DND-41 (cell line): ENCODE data around the gene CC2D2A.

Experiments
- ATAC-seq: fragments of 200-7000 bp; cut with Tn5 transposase; 3 replicates; pipeline ENCODE4 v1.9.1; 2021; ENCODE audit warnings: low read depth; ENCODE audit not compliant: insufficient read depth
- DNase-seq: peaks from one replicate; pipeline ENCODE4 v3.0.0-alpha.2; 2020
- H2AFZ ChIP-seq: 2 replicates; pipeline ENCODE4 v1.6.0; 2012; ENCODE audit warnings: low read depth, low read length
- H3K27ac ChIP-seq: 2 replicates; pipeline ENCODE4 v1.5.1; 2012; ENCODE audit warnings: low read length, inconsistent platforms
- H3K27me3 ChIP-seq: fragments of 200-600 bp; sonication (generic); 2 replicates; pipeline ENCODE4 v1.6.0; 2012; ENCODE audit warnings: low read length, mild to moderate bottlenecking, inconsistent platforms; ENCODE audit not compliant: insufficient read depth, poor library complexity
- H3K36me3 ChIP-seq: 2 replicates; pipeline ENCODE4 v1.5.1; 2012; ENCODE audit warnings: low read length, inconsistent platforms; ENCODE audit not compliant: insufficient read depth
- H3K4me1 ChIP-seq: 2 replicates; pipeline ENCODE4 v1.5.1; 2012; ENCODE audit warnings: mild to moderate bottlenecking, low read length; ENCODE audit not compliant: insufficient read depth
- H3K4me2 ChIP-seq: 2 replicates; pipeline ENCODE4 v1.6.0; 2012; ENCODE audit warnings: mild to moderate bottlenecking, moderate library complexity, low read length, inconsistent platforms; ENCODE audit not compliant: insufficient read depth
- H3K4me3 ChIP-seq, 2 experiments: fragments of 200-600 bp in 1 of 2; shearing (Covaris generic) in 1 of 2; 2 replicates each; pipeline ENCODE4 v1.5.1; 2012 to 2016; ENCODE audit warnings: inconsistent platforms in 2 of 2, low read length in 2 of 2, mild to moderate bottlenecking in 2 of 2, low read depth in 1 of 2, moderate library complexity in 1 of 2
- H3K79me2 ChIP-seq: 2 replicates; pipeline ENCODE4 v1.6.0; 2012; ENCODE audit warnings: low read length, inconsistent platforms; ENCODE audit not compliant: insufficient read depth
- H3K9ac ChIP-seq: 2 replicates; pipeline ENCODE4 v1.6.0; 2012; ENCODE audit warnings: low read depth, mild to moderate bottlenecking, inconsistent platforms, low read length, moderate library complexity
- H3K9me3 ChIP-seq: 2 replicates; pipeline ENCODE4 v1.5.1; 2012; ENCODE audit warnings: low read length, moderate library complexity, mild to moderate bottlenecking, inconsistent platforms; ENCODE audit not compliant: insufficient read depth, severe bottlenecking
- H4K20me1 ChIP-seq: 2 replicates; pipeline ENCODE4 v1.6.0; 2012; ENCODE audit warnings: low read length; ENCODE audit not compliant: insufficient read depth
- CTCF ChIP-seq: IDR thresholded peaks from 2 replicates; pipeline ENCODE4 v1.5.1; 2012; ENCODE audit warnings: borderline replicate concordance, low read length, moderate library complexity, mild to moderate bottlenecking; ENCODE audit not compliant: poor library complexity, severe bottlenecking; ENCODE audit errors: extremely low read depth
- EZH2 ChIP-seq: IDR thresholded peaks from 3 replicates; pipeline ENCODE4 v1.6.1; 2012; ENCODE audit warnings: borderline replicate concordance, low read depth, mild to moderate bottlenecking, moderate library complexity, low read length, inconsistent platforms; ENCODE audit not compliant: severe bottlenecking

CC2D2A gene

GRCh38 chr4:15562623-15563022 is 92.9 kb downstream of the CC2D2A start:
- DNase-seq: no peak
- Histone ChIP-seq H3K36me3 (no peaks in the 10 kb centered on the region), H3K9ac (no peak overlapping the region), H3K4me2 (no peak overlapping the region), H3K79me2 (no peaks in the 10 kb centered on the region), H3K4me1 (no peaks in the 10 kb centered on the region), H3K27ac (no peak overlapping the region), H3K9me3 (no peaks in the 10 kb centered on the region), H3K4me3 (no peak overlapping the region), H4K20me1 (no peaks in the 10 kb centered on the region), H3K27me3 (no peaks in the 10 kb centered on the region), H2AFZ (no peak overlapping the region)
- no peak for ATAC-seq
- TF ChIP-seq EZH2: no peak
- TF ChIP-seq CTCF: no peak

GRCh38 chr4:15563871-15564270 is 94.2 kb downstream of the CC2D2A start:
- DNase-seq (no peak), ATAC-seq (peak; percentile 75)
- Histone ChIP-seq H3K36me3 (no peaks in the 10 kb centered on the region), H3K79me2 (no peaks in the 10 kb centered on the region), H3K4me2 (no peak overlapping the region), H3K27me3 (no peaks in the 10 kb centered on the region), H4K20me1 (no peaks in the 10 kb centered on the region), H3K4me3 (no peak overlapping the region), H2AFZ (no peak overlapping the region), H3K9me3 (no peaks in the 10 kb centered on the region), H3K27ac (no peak overlapping the region), H3K4me1 (no peaks in the 10 kb centered on the region), H3K9ac (no peak overlapping the region)
- no peak for TF ChIP-seq CTCF
- no peak for TF ChIP-seq EZH2

GRCh38 chr4:15568821-15569220 is 99.1 kb downstream of the CC2D2A start:
- no peak for TF ChIP-seq EZH2
- TF ChIP-seq CTCF: no peak

GRCh38 chr4:15569746-15570145 is 100.1 kb downstream of the CC2D2A start:
- DNase-seq (no peak), ATAC-seq (no peak)
- H3K79me2 ChIP-seq: no peaks in the 10 kb centered on the region

More at GRCh38 chr4:15568821-15569220, 99.1 kb downstream of the CC2D2A start:
- no peak overlapping the region for H3K4me2 ChIP-seq
- no peak overlapping the region for H3K27ac ChIP-seq
- H4K20me1 ChIP-seq: no peaks in the 10 kb centered on the region
- no peak overlapping the region for H3K9ac ChIP-seq
- DNase-seq: no peak
- H3K4me1 ChIP-seq: no peaks in the 10 kb centered on the region
- H3K4me3 ChIP-seq: no peak overlapping the region
- H2AFZ ChIP-seq: no peak overlapping the region
- no peaks in the 10 kb centered on the region for H3K79me2 ChIP-seq
- no peaks in the 10 kb centered on the region for H3K27me3 ChIP-seq
- no peak for ATAC-seq
- no peaks in the 10 kb centered on the region for H3K9me3 ChIP-seq
- no peaks in the 10 kb centered on the region for H3K36me3 ChIP-seq

More at GRCh38 chr4:15569746-15570145, 100.1 kb downstream of the CC2D2A start:
- no peaks in the 10 kb centered on the region for H3K9me3 ChIP-seq
- H4K20me1 ChIP-seq: no peaks in the 10 kb centered on the region
- no peak overlapping the region for H3K9ac ChIP-seq
- no peak overlapping the region for H3K4me2 ChIP-seq
- no peaks in the 10 kb centered on the region for H3K27me3 ChIP-seq
- TF ChIP-seq CTCF (no peak), EZH2 (no peak)
- H3K4me1 ChIP-seq: no peaks in the 10 kb centered on the region
- H2AFZ ChIP-seq: no peak overlapping the region
- no peaks in the 10 kb centered on the region for H3K36me3 ChIP-seq
- no peak overlapping the region for H3K4me3 ChIP-seq
- H3K27ac ChIP-seq: no peak overlapping the region
